HEK293 (cell line): ENCODE data around the gene IL3.

Experiments
- CTCF ChIP-seq: fragments of 450-650 bp; formaldehyde crosslinking; IDR thresholded peaks from 2 replicates; pipeline ENCODE4 v1.5.1; 2016; ENCODE audit warnings: missing biosample characterization, missing genetic modification characterization
- PBX3 ChIP-seq: sonication (generic); formaldehyde crosslinking; IDR thresholded peaks from 2 replicates; pipeline ENCODE4 v1.8.1; 2022; ENCODE audit warnings: mild to moderate bottlenecking, moderate library complexity, missing genetic modification reagents
- ZNF558 ChIP-seq: fragments of 450-650 bp; formaldehyde crosslinking; IDR thresholded peaks from 2 replicates; pipeline ENCODE4 v1.5.1; 2016; ENCODE audit warnings: missing biosample characterization, missing genetic modification characterization

- TF ChIP-seq CTCF (tag by site-specific recombination) (no peak), ZNF558 (no peak), PBX3 (CRISPR knock-in tag) (no peak)
Measured at GRCh38 chr5:132026516-132027008, 33.9 kb upstream of the IL3 start.
